ENCODE results near the gene TAF6L.

TAF6L gene

DNA sequence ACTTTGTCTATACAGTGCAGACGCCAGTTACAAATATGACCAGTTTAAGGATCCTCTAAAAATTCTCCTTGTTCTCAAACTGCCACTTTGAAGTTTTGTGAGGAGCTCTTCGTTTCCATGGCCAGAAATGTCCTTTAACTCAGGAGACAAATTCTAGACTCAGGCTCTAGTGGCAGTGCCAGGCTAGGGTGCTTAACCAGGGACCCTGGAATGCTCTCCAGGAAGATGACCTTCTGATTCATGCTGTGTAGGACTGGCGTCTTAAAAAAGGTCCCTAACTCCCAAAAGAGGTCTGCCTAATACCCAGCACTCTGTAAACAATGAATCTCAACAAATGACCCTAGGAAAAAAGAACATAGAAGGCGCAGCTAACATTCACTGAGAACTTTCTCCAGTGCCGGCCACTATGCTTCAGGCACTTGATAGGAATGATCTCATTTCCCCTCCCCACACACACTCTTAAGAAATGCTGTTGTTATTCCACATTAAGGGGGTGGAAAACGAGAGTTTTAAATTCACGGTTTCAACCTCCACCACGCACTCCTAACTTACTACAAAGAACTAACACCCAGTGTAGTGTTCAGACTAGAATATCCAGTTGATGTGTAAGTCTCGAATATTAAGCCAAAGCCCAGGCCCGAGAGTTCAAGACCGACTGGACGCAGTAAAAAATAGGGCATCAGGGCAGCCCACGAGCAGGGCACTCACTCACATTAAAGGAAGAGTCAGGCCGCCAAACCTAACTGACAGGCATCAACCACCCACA lies 33.3 kb downstream of the TAF6L start:
- peak overlapping the region; percentile 55 for H4K91ac ChIP-seq (ENCODE audit: low read depth, low read length)
- H3K4me1 ChIP-seq (ENCODE audit: control insufficient read depth in 1 of 2, insufficient read depth in 2 of 2, low read length in 2 of 2), result peaks cover 7 to 15% of the 10 kb centered on the region in 2 experiments
- H3K79me2 ChIP-seq (ENCODE audit: control insufficient read depth, insufficient read depth, low read length, poor library complexity), result peaks cover 9% of the 10 kb centered on the region
- H3K4me2 ChIP-seq (ENCODE audit: low read length), result peak overlapping the region; percentile 62
- peak overlapping the region; percentile 96 for H3K9ac ChIP-seq (ENCODE audit: low read length)
- H3K27ac ChIP-seq (ENCODE audit: low read depth, low read length), result peak overlapping the region; percentile 55
- peak overlapping the region; percentile 86 for H3K14ac ChIP-seq (ENCODE audit: low read length)
- peak overlapping the region; percentile 80 for H3K18ac ChIP-seq (ENCODE audit: low read length)
- H3K9me3 ChIP-seq (ENCODE audit: insufficient read depth, low read depth, low read length), result no peaks in the 10 kb centered on the region
- peak in 1 of 2 donors; percentile 60 for DNase-seq
- peak overlapping the region; percentile 77 for H3K4ac ChIP-seq (ENCODE audit: low read depth, low read length)
- peak overlapping the region; percentile 83 for H4K8ac ChIP-seq (ENCODE audit: low read depth, low read length)
- H3K4me3 ChIP-seq (ENCODE audit: low read depth, low read length), result peak overlapping the region; percentile 91
- peak overlapping the region; percentile 57 for H2AK5ac ChIP-seq (ENCODE audit: low read length)
- H2BK12ac ChIP-seq (ENCODE audit: low read length), result no peak overlapping the region
- H3K79me1 ChIP-seq (ENCODE audit: low read length), result peaks cover 8% of the 10 kb centered on the region
- H2AFZ ChIP-seq (ENCODE audit: insufficient read depth, low read length, poor library complexity), result no peak overlapping the region
- no CpG with 5 or more reads among the region's 14 CpGs for WGBS (ENCODE audit: extremely low coverage, insufficient coverage, insufficient read length)
- H3K27me3 ChIP-seq (ENCODE audit: insufficient read depth, low read length), result no peaks in the 10 kb centered on the region
- peaks cover 36 to 39% of the 10 kb centered on the region in 2 experiments for H3K36me3 ChIP-seq (ENCODE audit: control insufficient read depth in 1 of 2, insufficient read depth in 2 of 2, low read length in 2 of 2)
- H4K12ac ChIP-seq (ENCODE audit: low read depth, low read length), result peak overlapping the region; percentile 70
- H3K23ac ChIP-seq (ENCODE audit: low read length), result no peak overlapping the region
- peak overlapping the region; percentile 68 for H2BK5ac ChIP-seq (ENCODE audit: low read depth, low read length, poor library complexity)
- H2BK120ac ChIP-seq (ENCODE audit: insufficient read depth, low read length, poor library complexity), result peak overlapping the region; percentile 11

DNA sequence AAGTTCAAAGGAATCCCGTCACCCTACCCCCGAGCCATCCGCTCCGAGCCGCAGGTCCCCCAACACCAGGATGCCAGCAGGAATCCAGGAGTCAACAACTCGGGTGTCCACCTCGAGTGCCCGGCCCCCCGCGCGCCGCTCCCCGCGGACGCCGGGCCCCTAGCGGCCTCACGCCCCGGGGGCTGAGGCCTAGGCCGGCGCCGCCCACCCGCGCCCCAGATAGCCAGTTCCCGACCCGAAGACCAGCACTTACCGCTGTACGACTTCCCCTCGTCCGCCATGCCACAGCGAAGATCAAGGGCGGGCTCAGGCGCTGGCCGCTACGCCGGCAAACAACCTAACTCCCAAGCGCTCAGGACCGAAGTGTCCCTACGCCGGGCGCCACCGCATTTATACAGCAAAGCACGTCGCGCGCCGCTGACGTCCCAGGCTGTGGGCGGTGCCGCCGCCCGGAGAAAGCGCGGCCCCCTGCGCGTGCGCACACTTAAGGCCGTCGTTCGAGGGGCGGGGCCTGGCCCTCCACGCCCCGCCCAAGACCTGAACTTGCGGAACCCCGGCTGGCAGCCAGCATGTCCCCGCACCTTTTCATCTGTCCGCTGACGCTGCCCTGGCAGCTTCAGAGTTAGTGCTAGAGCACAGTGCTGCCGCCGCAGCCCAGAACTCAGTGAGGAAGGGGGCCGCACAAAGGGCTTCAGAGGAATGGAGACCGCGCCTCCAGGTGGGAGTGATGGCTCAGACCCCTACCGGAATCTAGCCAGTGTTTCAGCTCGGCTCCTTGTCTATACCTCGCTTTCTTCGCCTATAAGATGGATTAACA lies 34.1 kb downstream of the TAF6L start, which contains the start of gene NXF1:
NXF1 (minus strand) TSS at position 365 of the 817 bp plus-strand sequence; CDS start at position 281, 84 bp downstream.
- Histone ChIP-seq H2AK5ac (ENCODE audit: low read length) (peak within 1 kb of the TSS; percentile 57), H4K12ac (ENCODE audit: low read depth, low read length) (peak within 1 kb of the TSS; percentile 83), H2AFZ (ENCODE audit: insufficient read depth, low read length, poor library complexity) (peak within 1 kb of the TSS; percentile 91), H4K91ac (ENCODE audit: low read depth, low read length) (peak within 1 kb of the TSS; percentile 84), H3K27me3 (ENCODE audit: insufficient read depth, low read length) (no peaks in the 10 kb centered on the region), H2BK120ac (ENCODE audit: insufficient read depth, low read length, poor library complexity) (peak within 1 kb of the TSS; percentile 52), H4K8ac (ENCODE audit: low read depth, low read length) (peak within 1 kb of the TSS; percentile 91), H2BK12ac (ENCODE audit: low read length) (no peak within 1 kb of the TSS), H3K79me1 (ENCODE audit: low read length) (peaks cover 8% of the 10 kb centered on the region), H3K18ac (ENCODE audit: low read length) (peak within 1 kb of the TSS; percentile 80), H3K23ac (ENCODE audit: low read length) (no peak within 1 kb of the TSS), H3K4ac (ENCODE audit: low read depth, low read length) (peak within 1 kb of the TSS; percentile 77), H3K9me3 (ENCODE audit: insufficient read depth, low read depth, low read length) (no peaks in the 10 kb centered on the region), H3K4me2 (ENCODE audit: low read length) (peak within 1 kb of the TSS; percentile 95), H3K36me3 (ENCODE audit: control insufficient read depth in 1 of 2, insufficient read depth in 2 of 2, low read length in 2 of 2) (peaks cover 29 to 31% of the 10 kb centered on the region in 2 experiments), H2BK5ac (ENCODE audit: low read depth, low read length, poor library complexity) (peak within 1 kb of the TSS; percentile 68), H3K27ac (ENCODE audit: low read depth, low read length) (peak within 1 kb of the TSS; percentile 81), H3K14ac (ENCODE audit: low read length) (peak within 1 kb of the TSS; percentile 93), H3K79me2 (ENCODE audit: control insufficient read depth, insufficient read depth, low read length, poor library complexity) (peaks cover 9% of the 10 kb centered on the region), H3K4me3 (ENCODE audit: low read depth, low read length) (peak within 1 kb of the TSS; percentile 91), H3K4me1 (ENCODE audit: control insufficient read depth in 1 of 2, insufficient read depth in 2 of 2, low read length in 2 of 2) (peaks cover 7 to 15% of the 10 kb centered on the region in 2 experiments), H3K9ac (ENCODE audit: low read length) (peak within 1 kb of the TSS; percentile 96)
- peak; percentile 96 to 99 for DNase-seq
- no CpG with 5 or more reads among the region's 77 CpGs for WGBS (ENCODE audit: extremely low coverage, insufficient coverage, insufficient read length)

DNA sequence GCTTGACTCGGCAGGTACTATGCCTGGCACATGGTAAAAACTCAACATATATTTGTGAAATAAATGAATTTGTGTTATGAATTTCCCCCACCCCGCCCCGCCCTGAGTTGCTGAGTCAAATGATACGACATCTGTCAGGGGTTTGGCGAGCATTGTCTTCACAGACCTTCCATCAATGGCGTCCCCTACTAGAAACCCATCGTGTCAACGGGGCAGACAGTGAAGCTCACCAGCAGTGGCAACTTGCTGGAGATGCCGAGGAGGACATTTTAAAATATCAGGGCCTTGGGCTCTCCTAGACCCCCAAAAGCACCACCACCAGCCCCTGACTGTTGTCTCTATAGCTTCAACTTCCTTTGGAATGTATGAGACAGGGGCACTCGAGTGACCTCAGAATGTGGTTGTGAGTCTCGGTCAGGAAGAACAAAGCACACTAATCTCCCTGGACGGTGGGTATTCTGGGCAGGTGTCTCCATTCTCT lies 34.8 kb downstream of the TAF6L start:
- Histone ChIP-seq H2AFZ (ENCODE audit: insufficient read depth, low read length, poor library complexity) (no peak overlapping the region), H3K9ac (ENCODE audit: low read length) (peak overlapping the region; percentile 84), H2BK5ac (ENCODE audit: low read depth, low read length, poor library complexity) (no peak overlapping the region), H2BK12ac (ENCODE audit: low read length) (no peak overlapping the region), H3K27me3 (ENCODE audit: insufficient read depth, low read length) (no peaks in the 10 kb centered on the region), H3K4me3 (ENCODE audit: low read depth, low read length) (no peak overlapping the region), H3K4me1 (ENCODE audit: control insufficient read depth in 1 of 2, insufficient read depth in 2 of 2, low read length in 2 of 2) (peaks cover 7 to 15% of the 10 kb centered on the region in 2 experiments), H3K4me2 (ENCODE audit: low read length) (peak overlapping the region; percentile 95), H3K79me1 (ENCODE audit: low read length) (peaks cover 8% of the 10 kb centered on the region), H3K23ac (ENCODE audit: low read length) (no peak overlapping the region), H4K8ac (ENCODE audit: low read depth, low read length) (no peak overlapping the region), H3K27ac (ENCODE audit: low read depth, low read length) (peak overlapping the region; percentile 7), H4K12ac (ENCODE audit: low read depth, low read length) (no peak overlapping the region), H3K79me2 (ENCODE audit: control insufficient read depth, insufficient read depth, low read length, poor library complexity) (peaks cover 9% of the 10 kb centered on the region), H3K36me3 (ENCODE audit: control insufficient read depth in 1 of 2, insufficient read depth in 2 of 2, low read length in 2 of 2) (peaks cover 23 to 26% of the 10 kb centered on the region in 2 experiments), H3K9me3 (ENCODE audit: insufficient read depth, low read depth, low read length) (no peaks in the 10 kb centered on the region), H4K91ac (ENCODE audit: low read depth, low read length) (peak overlapping the region; percentile 84), H3K18ac (ENCODE audit: low read length) (no peak overlapping the region), H2BK120ac (ENCODE audit: insufficient read depth, low read length, poor library complexity) (no peak overlapping the region), H3K14ac (ENCODE audit: low read length) (no peak overlapping the region), H2AK5ac (ENCODE audit: low read length) (no peak overlapping the region), H3K4ac (ENCODE audit: low read depth, low read length) (no peak overlapping the region)
- WGBS (ENCODE audit: extremely low coverage, insufficient coverage, insufficient read length), result no CpG with 5 or more reads among the region's 12 CpGs
- DNase-seq, result no peak

DNA sequence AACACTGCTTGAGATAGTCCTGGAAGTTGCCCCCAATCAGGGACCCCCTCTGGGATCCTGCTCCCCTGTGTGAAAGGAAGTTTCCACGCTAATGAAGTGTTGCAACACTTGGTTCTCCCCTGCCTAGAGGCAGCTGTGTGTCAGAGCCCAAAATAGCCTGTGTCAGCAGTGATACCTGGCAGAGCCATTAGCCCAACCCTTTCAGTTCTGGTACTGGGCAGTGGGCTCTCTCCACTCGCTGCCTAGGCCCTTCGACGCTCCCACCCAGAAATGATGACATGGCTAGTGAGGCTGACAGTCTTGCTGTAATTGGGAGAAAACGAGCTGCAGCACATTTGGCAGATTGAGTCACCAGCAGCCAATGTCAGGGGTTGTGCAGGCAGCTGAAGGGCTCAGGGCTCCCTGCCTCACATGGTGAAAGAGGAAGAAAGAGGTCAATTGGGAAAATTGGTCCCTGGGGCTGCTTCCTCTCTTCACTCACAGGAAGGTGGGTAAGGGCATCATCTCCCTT lies 35.5 kb downstream of the TAF6L start:
- no peak overlapping the region for H2AK5ac ChIP-seq (ENCODE audit: low read length)
- H3K27ac ChIP-seq (ENCODE audit: low read depth, low read length), result peak overlapping the region; percentile 7
- peaks cover 8% of the 10 kb centered on the region for H3K79me1 ChIP-seq (ENCODE audit: low read length)
- WGBS (ENCODE audit: extremely low coverage, insufficient coverage, insufficient read length), result no CpG with 5 or more reads among the region's 5 CpGs
- H3K27me3 ChIP-seq (ENCODE audit: insufficient read depth, low read length), result no peaks in the 10 kb centered on the region
- H3K23ac ChIP-seq (ENCODE audit: low read length), result no peak overlapping the region
- no peak overlapping the region for H3K18ac ChIP-seq (ENCODE audit: low read length)
- H4K91ac ChIP-seq (ENCODE audit: low read depth, low read length), result no peak overlapping the region
- H3K79me2 ChIP-seq (ENCODE audit: control insufficient read depth, insufficient read depth, low read length, poor library complexity), result peaks cover 9% of the 10 kb centered on the region
- no peak overlapping the region for H2BK12ac ChIP-seq (ENCODE audit: low read length)
- H3K9ac ChIP-seq (ENCODE audit: low read length), result no peak overlapping the region
- no peaks in the 10 kb centered on the region for H3K9me3 ChIP-seq (ENCODE audit: insufficient read depth, low read depth, low read length)
- peaks cover 16 to 19% of the 10 kb centered on the region in 2 experiments for H3K36me3 ChIP-seq (ENCODE audit: control insufficient read depth in 1 of 2, insufficient read depth in 2 of 2, low read length in 2 of 2)
- no peak overlapping the region for H3K4ac ChIP-seq (ENCODE audit: low read depth, low read length)
- no peak overlapping the region for H2BK5ac ChIP-seq (ENCODE audit: low read depth, low read length, poor library complexity)
- H2BK120ac ChIP-seq (ENCODE audit: insufficient read depth, low read length, poor library complexity), result no peak overlapping the region
- H3K4me2 ChIP-seq (ENCODE audit: low read length), result no peak overlapping the region
- H2AFZ ChIP-seq (ENCODE audit: insufficient read depth, low read length, poor library complexity), result no peak overlapping the region
- no peak overlapping the region for H4K8ac ChIP-seq (ENCODE audit: low read depth, low read length)
- H4K12ac ChIP-seq (ENCODE audit: low read depth, low read length), result no peak overlapping the region
- no peak overlapping the region for H3K4me3 ChIP-seq (ENCODE audit: low read depth, low read length)
- H3K14ac ChIP-seq (ENCODE audit: low read length), result no peak overlapping the region
- DNase-seq, result peak in 1 of 2 donors; percentile 38
- H3K4me1 ChIP-seq (ENCODE audit: control insufficient read depth in 1 of 2, insufficient read depth in 2 of 2, low read length in 2 of 2), result peaks cover 7 to 15% of the 10 kb centered on the region in 2 experiments
